Spleen (tissue), 11 donors: Measurements from ENCODE around the gene PAQR6. TPM values are rescaled to one million over a fixed set of nuclear protein-coding genes. Genes with fewer than 3 reads are reported as not detected.
A peak's percentile ranks its signal among the peaks of the same experiment; 100 is the strongest.

Source experiments
- DNase-seq: peaks from one replicate; pipeline ENCODE4 v3.0.0-alpha.2; 2020
- H3K27ac ChIP-seq, 8 donors: fragments of 200-600 bp; sonication (generic) in 7 of 8; 1 replicate in 4 of 8; 2 replicates in 4 of 8; pipeline versions ENCODE4 v1.5.0 to v1.8.0; 2016 to 2021; ENCODE audit warnings: inconsistent platforms in 4 of 8, mild to moderate bottlenecking in 4 of 8, moderate library complexity in 1 of 8
- H3K27me3 ChIP-seq, 7 donors: fragments of 200-600 bp; sonication (generic) in 6 of 7; replicated peaks in 1 of 7; 1 replicate in 4 of 7; 2 replicates in 3 of 7; pipeline versions ENCODE4 v1.5.0 to v1.8.0; 2016 to 2021; ENCODE audit warnings: inconsistent platforms in 3 of 7, mild to moderate bottlenecking in 1 of 7
- H3K36me3 ChIP-seq, 6 donors: fragments of 200-600 bp; sonication (generic) in 5 of 6; 1 replicate in 4 of 6; 2 replicates in 2 of 6; pipeline versions ENCODE4 v1.5.0 to v1.8.0; 2016 to 2021; ENCODE audit warnings: inconsistent platforms in 2 of 6
- H3K4me1 ChIP-seq, 6 donors: fragments of 200-600 bp; sonication (generic) in 5 of 6; 1 replicate in 3 of 6; 2 replicates in 3 of 6; pipeline versions ENCODE4 v1.5.0 to v1.8.0; 2016 to 2021; ENCODE audit warnings: inconsistent platforms in 3 of 6
- H3K4me3 ChIP-seq, 8 donors: fragments of 200-600 bp; sonication (generic) in 7 of 8; 1 replicate in 4 of 8; 2 replicates in 4 of 8; pipeline versions ENCODE4 v1.5.0 to v1.8.0; 2016 to 2021; ENCODE audit warnings: inconsistent platforms in 4 of 8, mild to moderate bottlenecking in 4 of 8, moderate library complexity in 2 of 8
- H3K9me3 ChIP-seq, 8 donors: fragments of 200-600 bp; sonication (generic) in 7 of 8; 1 replicate in 4 of 8; 2 replicates in 4 of 8; pipeline versions ENCODE4 v1.5.0 to v1.8.0; 2016 to 2021; ENCODE audit warnings: inconsistent platforms in 4 of 8
- POLR2A ChIP-seq, 3 donors: fragments of 450-650 bp; IDR thresholded peaks; one replicate each; pipeline ENCODE4 v1.5.1; 2017; ENCODE audit warnings: antibody characterized with exemption in 3 of 3, mild to moderate bottlenecking in 1 of 3
- POLR2AphosphoS5 ChIP-seq, 3 donors: sonication (generic); formaldehyde crosslinking; IDR thresholded peaks; one replicate each; pipeline ENCODE4 v1.5.1; 2017; ENCODE audit warnings: antibody characterized with exemption in 3 of 3
- WGBS, 5 donors: extraction: QIAGEN DNeasy Blood & Tissue Kit in 3 of 5; methylation state at CpG; one replicate each; pipeline versions ENCODE4 v1.1.5 to v1.1.7; 2013 to 2018; 5-methylcytosine and 5-hydroxymethylcytosine counted together
- intact Hi-C: fragments of 100-400 bp; cut with DNase I; formaldehyde crosslinking; loops from one replicate; pipeline ENCODE4 v1.15.0; 2023; ENCODE audit warnings: low total_unique reads
- polyA plus RNA-seq, 3 donors: library from polyadenylated mRNA; stranded (reverse); fragments of 200-250 nt; gene quantifications; one replicate each; pipeline ENCODE4 v1.2.1, GENCODE V29; 2013
- total RNA-seq, 7 donors: library from RNA; depleted of rRNA in 3 of 7; stranded (reverse); fragments of >200 nt in 3 of 7; fragmentation: NEBNext Ultra II Directional in 4 of 7; extraction: Animal tissue kit (Norgen Biotek cat#: 25700) in 4 of 7; gene quantifications; one replicate each; pipeline versions ENCODE4 v1.1.0 to v1.2.1, GENCODE V29; 2016 to 2021
- TF ChIP-seq, protein P1 (sequence below), 11 experiments: fragments of 200-600 bp in 7 of 11; fragments of 450-650 bp in 4 of 11; sonication (generic) in 4 of 11; IDR thresholded peaks in 8 of 11; conservative IDR thresholded peaks in 3 of 11; 1 replicate in 7 of 11; 2 replicates in 4 of 11; pipeline versions ENCODE4 v1.4.0 to v1.8.0; 2016 to 2021; ENCODE audit warnings: antibody characterized with exemption in 11 of 11, inconsistent platforms in 4 of 11, mild to moderate bottlenecking in 1 of 11
- donor health status: healthy with polysubstance abuse.
- donor health status: DM: no; HTN: no; CAD: no; lungs with moderate emphysema.
- donor health status: DM: no; HTN: no; CAD: no.
- donor health status: Bipolar disorder and iron deficiency.
- donor health status: healthy.
- donor health status: DM: no; HTN: no; CAD: no.
- donor health status: DM: yes; HTN: yes; CAD: no.

The PAQR6 gene
- total and polyA plus RNA-seq, 10 donors, result 0.80 to 4.0 (median 2.0) TPM

DNA sequence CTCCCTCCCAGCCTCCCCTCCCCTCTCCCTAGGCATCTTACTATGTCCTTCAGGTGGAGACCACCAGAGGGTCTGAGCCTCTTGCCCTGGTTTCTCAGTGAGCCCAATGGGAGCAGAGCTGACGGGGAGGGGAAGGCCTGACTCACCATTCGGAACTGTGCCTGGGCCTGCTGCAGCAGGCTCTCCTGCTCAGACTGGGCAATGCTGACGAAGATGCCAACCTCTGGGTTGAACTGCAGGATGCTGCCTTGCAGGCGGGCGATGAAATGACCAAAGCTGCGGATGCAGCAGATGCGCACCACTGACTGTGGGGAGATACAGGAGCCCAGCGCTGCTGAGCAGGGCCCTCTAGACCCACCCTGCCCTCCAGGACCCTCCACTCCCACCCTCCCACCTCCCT is 11.0 kb upstream of the PAQR6 start:
- H3K4me3 ChIP-seq, result no peak overlapping the region
- DNase-seq, result no peak
- no peaks in the 10 kb centered on the region for H3K9me3 ChIP-seq
- peaks cover 0 to 27% (median 2%) of the 10 kb centered on the region in 6 donors for H3K4me1 ChIP-seq
- TF ChIP-seq POLR2AphosphoS5 (IDR thresholded peaks at IDR 0.05) (peak in 1 of 3 donors; percentile 27), POLR2A (IDR thresholded peaks at IDR 0.05) (no peak)
- TF ChIP-seq, protein P1, sequence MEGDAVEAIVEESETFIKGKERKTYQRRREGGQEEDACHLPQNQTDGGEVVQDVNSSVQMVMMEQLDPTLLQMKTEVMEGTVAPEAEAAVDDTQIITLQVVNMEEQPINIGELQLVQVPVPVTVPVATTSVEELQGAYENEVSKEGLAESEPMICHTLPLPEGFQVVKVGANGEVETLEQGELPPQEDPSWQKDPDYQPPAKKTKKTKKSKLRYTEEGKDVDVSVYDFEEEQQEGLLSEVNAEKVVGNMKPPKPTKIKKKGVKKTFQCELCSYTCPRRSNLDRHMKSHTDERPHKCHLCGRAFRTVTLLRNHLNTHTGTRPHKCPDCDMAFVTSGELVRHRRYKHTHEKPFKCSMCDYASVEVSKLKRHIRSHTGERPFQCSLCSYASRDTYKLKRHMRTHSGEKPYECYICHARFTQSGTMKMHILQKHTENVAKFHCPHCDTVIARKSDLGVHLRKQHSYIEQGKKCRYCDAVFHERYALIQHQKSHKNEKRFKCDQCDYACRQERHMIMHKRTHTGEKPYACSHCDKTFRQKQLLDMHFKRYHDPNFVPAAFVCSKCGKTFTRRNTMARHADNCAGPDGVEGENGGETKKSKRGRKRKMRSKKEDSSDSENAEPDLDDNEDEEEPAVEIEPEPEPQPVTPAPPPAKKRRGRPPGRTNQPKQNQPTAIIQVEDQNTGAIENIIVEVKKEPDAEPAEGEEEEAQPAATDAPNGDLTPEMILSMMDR (IDR thresholded peaks at IDR 0.05 in 8 of 11, conservative IDR thresholded peaks at IDR 0.05 in 3 of 11), result no peak
- H3K36me3 ChIP-seq, result peaks cover 7 to 100% (median 95%) of the 10 kb centered on the region in 6 donors
- intact Hi-C loops, result no loop called here
- H3K27me3 ChIP-seq, result no peaks in the 10 kb centered on the region
- WGBS, 5 donors, result 91 to 98% (median 95%) methylated on average over 6 to 8 of the region's 8 CpGs
- H3K27ac ChIP-seq, result peak overlapping the region in 2 of 8 donors; percentile 54 to 63

DNA sequence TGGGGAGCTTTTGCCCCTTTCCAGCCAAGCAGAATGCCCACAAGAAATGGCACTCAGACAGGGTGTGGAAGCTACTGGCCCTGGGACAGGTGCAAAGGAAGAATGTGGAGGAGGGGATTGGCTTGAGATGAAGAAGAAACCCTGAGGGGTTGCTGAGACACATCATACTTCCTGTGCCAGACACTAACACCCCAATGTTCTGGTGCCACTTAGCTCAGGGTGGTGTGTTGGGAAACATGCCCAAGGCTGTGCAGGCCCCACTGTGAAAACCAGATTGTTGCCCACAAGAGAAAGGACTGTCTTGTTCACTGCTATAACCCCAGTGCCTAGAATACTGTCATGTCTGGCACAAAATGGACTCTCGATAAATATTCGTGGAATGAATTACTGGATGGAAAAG is 9.9 kb upstream of the PAQR6 start:
- no peaks in the 10 kb centered on the region for H3K9me3 ChIP-seq
- no peak overlapping the region for H3K27ac ChIP-seq
- H3K4me1 ChIP-seq, result peaks cover 0 to 29% (median 2%) of the 10 kb centered on the region in 6 donors
- no peak overlapping the region for H3K4me3 ChIP-seq
- intact Hi-C loops, result no loop called here
- H3K36me3 ChIP-seq, result peaks cover 7 to 100% (median 95%) of the 10 kb centered on the region in 6 donors
- TF ChIP-seq, protein P1 (IDR thresholded peaks at IDR 0.05 in 8 of 11, conservative IDR thresholded peaks at IDR 0.05 in 3 of 11), result no peak
- no peak for TF ChIP-seq POLR2A (IDR thresholded peaks at IDR 0.05)
- TF ChIP-seq POLR2AphosphoS5 (IDR thresholded peaks at IDR 0.05), result no peak
- WGBS, 5 donors, result 78 to 86% (median 83%) methylated on average over 2 of the region's 2 CpGs
- H3K27me3 ChIP-seq, result no peaks in the 10 kb centered on the region
- DNase-seq, result no peak

DNA sequence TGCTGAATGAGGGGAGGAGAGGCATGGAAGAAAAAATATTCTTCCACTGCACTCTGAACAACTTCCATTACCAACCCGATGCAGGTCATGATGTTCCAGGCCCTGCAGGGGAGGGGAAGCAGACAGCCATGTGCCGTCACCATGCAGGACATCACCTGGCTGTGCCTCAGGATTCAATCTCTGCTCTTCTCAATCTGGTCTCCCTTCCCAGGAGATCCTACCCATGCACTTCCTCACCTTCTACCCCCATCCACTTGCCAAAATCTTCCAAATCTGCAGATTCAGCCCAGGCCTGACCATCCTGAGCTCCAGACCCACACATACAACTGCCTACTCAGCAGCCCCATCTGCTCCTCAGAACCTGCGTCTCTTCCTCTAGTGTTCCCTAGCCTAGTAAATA is 5.8 kb upstream of the PAQR6 start:
- Histone ChIP-seq H3K27me3 (no peaks in the 10 kb centered on the region), H3K27ac (no peak overlapping the region), H3K4me3 (no peak overlapping the region), H3K36me3 (peaks cover 0 to 100% (median 93%) of the 10 kb centered on the region in 6 donors), H3K4me1 (peaks cover 0 to 21% (median 5%) of the 10 kb centered on the region in 6 donors), H3K9me3 (no peaks in the 10 kb centered on the region)
- TF ChIP-seq POLR2AphosphoS5 (IDR thresholded peaks at IDR 0.05) (no peak), POLR2A (IDR thresholded peaks at IDR 0.05) (no peak)
- TF ChIP-seq, protein P1 (IDR thresholded peaks at IDR 0.05 in 8 of 11, conservative IDR thresholded peaks at IDR 0.05 in 3 of 11), result no peak
- 88 to 99% (median 95%) methylated on average over 3 of the region's 3 CpGs for WGBS, 5 donors
- intact Hi-C loops, result no loop called here
- DNase-seq, result no peak

GRCh38 chr1:156251527-156251926 is 3.7 kb upstream of the PAQR6 start:
- peaks cover 0 to 79% (median 72%) of the 10 kb centered on the region in 6 donors for H3K36me3 ChIP-seq
- intact Hi-C loops, result no loop called here
- peak in 1 of 3 donors; percentile 45 for TF ChIP-seq POLR2AphosphoS5 (IDR thresholded peaks at IDR 0.05)
- TF ChIP-seq POLR2A (IDR thresholded peaks at IDR 0.05), result no peak
- TF ChIP-seq, protein P1 (IDR thresholded peaks at IDR 0.05 in 8 of 11, conservative IDR thresholded peaks at IDR 0.05 in 3 of 11), result no peak
- H3K27ac ChIP-seq, result peak overlapping the region in 2 of 8 donors; percentile 0 to 18
- H3K27me3 ChIP-seq, result peaks cover 0 to 3% (median 0%) of the 10 kb centered on the region in 7 donors
- no peaks in the 10 kb centered on the region for H3K9me3 ChIP-seq
- 37 to 56% (median 38%) methylated on average over 3 of the region's 3 CpGs for WGBS, 5 donors
- H3K4me3 ChIP-seq, result no peak overlapping the region
- DNase-seq, result no peak
- H3K4me1 ChIP-seq, result peaks cover 0 to 35% (median 5%) of the 10 kb centered on the region in 6 donors
